PFSK-1 (cell line): ENCODE data around the gene AOC2.

Source experiments
- POLR2AphosphoS5 ChIP-seq: IDR thresholded peaks from 2 replicates; pipeline ENCODE4 v1.6.1; 2012; ENCODE audit warnings: low read depth, mild to moderate bottlenecking, control low read depth, low read length, moderate library complexity
- SIN3A ChIP-seq: IDR thresholded peaks from 2 replicates; pipeline ENCODE4 v1.6.1; 2012; ENCODE audit warnings: mild to moderate bottlenecking, low read length, moderate library complexity, borderline replicate concordance; ENCODE audit not compliant: insufficient read depth

GRCh38 chr17:42873315-42873714, 28.9 kb downstream of the AOC2 start:
- TF ChIP-seq POLR2AphosphoS5, result no peak
- no peak for TF ChIP-seq SIN3A
